GM12873 (cell line): ENCODE measurements around the gene FNDC11.

Source experiments
- CTCF ChIP-seq: IDR thresholded peaks from 2 replicates; pipeline ENCODE4 v1.5.1; 2012; ENCODE audit warnings: low read depth, mild to moderate bottlenecking, moderate library complexity, low read length, control low read depth; ENCODE audit not compliant: insufficient read depth; ENCODE audit errors: missing control alignments

FNDC11 gene

DNA sequence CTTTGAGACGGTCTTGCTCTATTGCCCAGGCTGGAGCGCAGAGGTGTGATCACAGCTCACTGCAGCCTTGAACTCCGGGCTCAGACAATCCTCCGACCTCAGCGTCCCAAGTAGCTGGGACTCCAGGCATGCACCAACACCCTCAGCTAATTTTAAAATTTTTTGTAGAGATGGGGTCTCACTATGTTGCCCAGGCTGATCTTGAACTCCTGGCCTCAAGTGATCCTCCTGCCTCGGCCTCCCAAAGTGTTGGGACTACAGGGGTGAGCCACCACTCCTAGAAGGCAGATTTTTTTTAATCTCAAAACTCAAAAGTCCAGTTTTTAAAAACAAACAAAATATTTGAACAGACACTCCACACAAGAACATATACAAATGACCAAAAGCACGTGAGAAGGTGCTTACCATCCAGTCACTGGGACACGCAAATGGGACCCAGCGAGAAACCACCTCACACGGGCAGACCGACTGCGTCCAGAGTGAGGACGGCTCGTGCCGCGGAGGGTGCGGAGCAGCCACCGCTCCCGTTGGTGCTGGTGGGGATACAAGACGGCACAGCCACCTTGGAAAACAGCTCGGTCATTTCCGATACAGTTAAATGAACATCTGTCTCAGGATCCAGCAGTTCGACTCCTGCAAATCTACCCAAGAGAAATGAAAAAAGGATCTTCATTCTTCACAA, 28.6 kb downstream of the FNDC11 start:
- TF ChIP-seq CTCF, result no peak

DNA sequence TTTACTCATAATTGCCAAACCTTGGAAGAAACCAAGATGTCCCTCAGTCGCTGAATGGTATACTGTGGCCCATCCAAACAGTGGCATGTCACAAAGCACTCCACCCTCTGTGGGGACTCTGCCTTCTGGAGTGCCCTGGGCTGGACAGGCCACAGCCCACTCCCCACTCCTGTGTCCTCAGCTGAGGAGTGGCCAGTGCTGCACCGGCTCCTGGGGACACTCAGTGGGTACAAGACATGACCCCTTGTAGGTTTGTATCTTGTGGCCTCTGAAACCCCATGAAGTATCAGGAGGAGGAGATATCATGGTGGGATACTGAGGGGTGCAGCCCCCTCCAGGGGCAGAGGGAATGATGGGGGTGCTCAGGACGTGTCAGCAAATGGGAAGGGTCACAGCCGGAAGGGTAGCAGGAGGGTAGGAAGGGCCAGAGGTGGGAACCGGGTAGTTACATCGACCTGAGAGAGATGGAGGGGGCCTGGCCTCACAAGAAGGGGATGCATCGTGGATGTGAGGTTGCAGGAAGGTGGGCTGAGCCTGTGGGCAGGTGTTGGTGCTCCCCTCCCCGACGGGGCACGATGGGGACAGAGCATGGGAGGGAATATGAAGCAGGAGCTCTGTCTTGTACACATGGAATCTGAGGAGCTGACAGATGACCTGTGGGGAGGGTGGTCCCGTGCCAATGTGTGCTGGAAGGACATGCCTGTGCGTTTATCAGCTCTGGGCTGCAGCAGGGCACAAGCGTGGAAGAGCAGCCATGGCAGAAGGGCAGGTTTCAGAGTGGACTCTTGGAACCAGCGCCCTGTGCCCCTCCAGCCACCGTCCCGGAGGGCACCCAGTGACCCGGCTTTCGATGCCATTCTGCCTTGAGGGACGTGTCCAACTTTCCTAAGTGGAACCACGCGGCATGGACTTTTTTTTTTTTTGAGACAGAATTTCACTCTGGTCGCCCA, 31.9 kb downstream of the FNDC11 start:
- no peak for TF ChIP-seq CTCF

- TF ChIP-seq CTCF, result no peak
Observed at GRCh38 chr20:63586797-63587196, 32.8 kb downstream of the FNDC11 start.

DNA sequence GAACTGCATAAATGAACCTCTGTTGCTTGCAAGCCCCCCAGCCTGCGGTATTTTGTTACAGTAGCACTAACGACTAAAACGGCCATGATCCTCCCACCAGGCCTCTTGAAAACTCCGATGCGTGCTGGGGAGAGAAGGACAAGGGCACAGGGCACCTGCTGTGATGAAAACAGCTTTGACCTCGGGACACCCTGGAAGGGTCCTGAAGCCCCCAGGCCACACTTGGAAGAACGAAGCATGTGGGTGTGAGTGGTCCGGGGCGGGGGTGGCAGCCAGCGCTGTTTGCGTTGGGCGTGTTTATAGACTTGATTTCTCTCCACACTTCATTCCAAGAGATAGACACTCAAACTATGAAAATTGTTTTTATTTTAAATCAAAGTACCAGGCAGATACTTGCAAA, 33.3 kb downstream of the FNDC11 start:
- TF ChIP-seq CTCF, result no peak

DNA sequence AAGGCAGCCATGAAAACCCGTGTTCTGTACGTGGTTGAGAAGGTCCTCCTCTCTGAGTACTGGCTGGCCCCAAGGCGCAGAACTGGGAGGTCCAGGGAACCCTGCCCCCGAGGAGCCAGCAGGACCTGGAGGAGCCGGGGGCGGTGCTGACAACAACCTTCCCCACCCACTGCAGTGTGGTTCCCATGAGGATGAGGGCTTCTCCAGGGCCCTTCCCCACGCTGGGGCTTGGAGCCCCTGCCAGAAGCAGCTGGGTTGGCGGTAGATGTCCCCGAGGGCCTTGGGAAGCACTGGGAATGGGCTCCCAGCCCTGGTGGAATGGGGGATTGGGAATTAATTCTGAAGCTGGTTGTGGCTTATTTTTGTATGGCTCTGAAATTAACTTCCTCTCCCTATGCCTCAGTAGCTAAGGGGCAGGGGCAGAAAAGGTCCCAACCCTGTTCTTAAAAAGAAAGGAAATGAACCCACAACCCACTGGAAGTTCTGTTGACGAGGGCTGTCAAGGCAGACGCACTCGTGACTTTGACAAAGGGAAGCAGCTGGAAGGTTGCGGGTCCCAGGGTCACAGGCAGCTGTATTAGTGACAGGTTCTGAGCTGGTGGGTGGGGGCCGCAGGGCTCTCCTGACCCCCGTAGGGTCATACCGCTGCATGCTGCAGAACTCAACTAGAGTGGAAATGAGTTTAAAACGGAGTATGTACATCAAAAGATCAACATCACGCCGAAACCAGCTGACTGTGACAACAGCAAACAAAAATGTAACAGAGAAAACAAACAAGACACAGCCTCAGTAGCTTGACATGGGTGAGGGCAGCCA, 34.0 kb downstream of the FNDC11 start:
- TF ChIP-seq CTCF, result no peak

DNA sequence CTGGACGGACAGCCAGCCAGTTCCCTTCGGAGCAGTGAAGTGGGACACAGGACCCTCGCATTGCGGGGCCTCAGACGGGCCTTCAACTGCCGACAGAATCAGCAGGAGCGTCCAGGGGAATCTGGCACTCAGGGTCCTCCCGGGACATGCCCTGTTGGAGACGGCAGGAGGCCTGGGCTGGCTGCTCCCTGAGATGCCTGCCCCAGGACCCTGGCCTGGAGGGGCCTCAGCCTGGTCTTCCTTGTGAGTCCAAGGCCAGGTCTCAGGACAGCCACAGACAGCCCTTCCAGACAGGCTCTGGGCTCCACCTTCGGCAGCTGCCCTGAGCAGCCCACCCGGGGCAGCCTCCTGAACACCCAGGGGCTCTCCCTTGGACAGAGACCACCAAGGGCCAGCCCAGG, 34.7 kb downstream of the FNDC11 start:
- TF ChIP-seq CTCF, result no peak
